Activated CD4-positive, alpha-beta T cell treated with anti-CD3 and anti-CD28 coated beads, Interleukin-2, amount 10 ng/mL, durations not matched to agents 24 days and 14 days (primary cell): ENCODE results near the gene CYP2A6. TPM values are rescaled to one million over a fixed set of nuclear protein-coding genes. Genes with fewer than 3 reads are reported as not detected.
A peak's percentile ranks its signal among the peaks of the same experiment; 100 is the strongest.
"Not testable (repeated sequence)": the region's sequence is repeated elsewhere in the genome, so short reads cannot be mapped to it uniquely, and the experiment has no call there.

ENCODE experiments used
- DNase-seq: peaks from one replicate; pipeline ENCODE4 v3.0.0; 2022
- H3K27ac Mint-ChIP-seq: one replicate; pipeline ENCODE4 v1.8.0; 2022; ENCODE audit warnings: mild to moderate bottlenecking, mixed read lengths
- H3K27me3 Mint-ChIP-seq: one replicate; pipeline ENCODE4 v1.8.0; 2022; ENCODE audit warnings: mixed read lengths
- H3K36me3 Mint-ChIP-seq: one replicate; pipeline ENCODE4 v1.8.0; 2022; ENCODE audit warnings: low read depth, mild to moderate bottlenecking, mixed read lengths
- H3K4me1 Mint-ChIP-seq: one replicate; pipeline ENCODE4 v1.8.0; 2021; ENCODE audit warnings: mixed read lengths
- H3K4me3 Mint-ChIP-seq: one replicate; pipeline ENCODE4 v1.8.0; 2022; ENCODE audit warnings: mild to moderate bottlenecking, moderate library complexity, mixed read lengths
- H3K9me3 Mint-ChIP-seq: one replicate; pipeline ENCODE4 v1.8.0; 2021; ENCODE audit warnings: mixed read lengths
- intact Hi-C: fragments of 100-400 bp; cut with micrococcal nuclease; formaldehyde crosslinking; loops from one replicate; pipeline ENCODE4 v1.15.1; 2023
- total RNA-seq: library from RNA; stranded (reverse); gene quantifications from 2 replicates; pipeline ENCODE4 v1.2.3, GENCODE V29; 2022

Gene CYP2A6
- total RNA-seq, 1 donor from 2014 or later, result not detected

DNA sequence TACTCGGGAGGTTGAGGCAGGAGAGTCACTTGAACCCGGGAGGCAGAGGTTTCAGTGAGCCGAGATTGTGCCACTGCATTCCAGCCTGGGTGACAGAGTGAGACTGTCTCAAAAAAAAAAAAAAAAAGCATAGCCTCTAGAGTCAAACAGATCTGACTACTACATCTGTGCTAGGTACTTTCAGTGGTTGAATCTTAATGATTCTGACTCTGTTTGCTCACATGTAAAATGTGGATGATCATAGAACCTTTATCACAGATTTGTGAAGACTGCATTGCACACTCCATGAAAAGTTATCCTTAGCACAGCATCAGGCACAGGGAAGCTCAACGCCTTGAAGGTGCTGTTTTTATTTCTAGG lies 17.8 kb downstream of the CYP2A6 start:
- intact Hi-C loops, DNase-seq: not testable (repeated sequence)

DNA sequence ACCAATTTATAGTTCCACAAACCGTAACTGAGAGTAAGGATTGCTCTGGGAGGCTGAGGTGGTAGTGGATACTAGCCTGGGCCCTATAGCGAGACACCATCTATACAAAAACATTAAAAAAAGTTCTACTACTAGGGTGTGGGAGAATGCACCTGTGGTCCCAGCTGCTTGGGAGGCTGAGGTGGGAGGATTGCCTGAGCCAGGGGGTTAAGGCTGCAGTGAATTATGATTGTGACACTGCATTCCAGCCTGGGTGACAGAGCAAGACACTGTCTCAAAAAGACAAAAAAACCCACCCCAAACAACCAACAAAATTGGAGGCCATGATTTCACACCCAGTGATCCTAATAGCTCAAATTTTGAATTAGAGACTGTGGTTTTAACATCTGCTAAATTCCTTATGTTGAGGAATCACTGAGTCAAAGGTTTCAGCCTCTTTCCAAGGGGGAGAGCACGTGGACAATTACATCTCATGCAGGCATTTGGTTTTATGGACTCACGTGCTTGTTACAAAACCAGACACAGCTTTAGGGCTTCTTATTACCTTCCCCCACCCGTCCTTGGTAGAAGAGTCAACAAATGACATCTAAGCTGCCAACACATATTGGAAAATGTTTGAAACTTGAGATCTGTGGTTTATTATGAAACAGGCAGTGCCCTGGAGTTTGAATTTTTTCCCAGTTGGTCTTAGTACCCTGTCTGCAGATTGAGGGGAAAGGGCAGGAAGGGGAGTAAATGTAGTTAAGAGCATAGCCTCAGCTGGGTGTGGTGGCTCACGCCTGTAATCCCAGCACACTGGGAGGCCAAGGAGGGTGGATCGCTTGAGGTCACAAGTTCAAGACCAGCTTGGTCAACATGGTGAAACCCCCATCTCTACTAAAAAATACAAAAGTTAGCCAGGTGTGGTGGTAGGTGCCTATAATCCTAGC lies 18.5 kb downstream of the CYP2A6 start:
- intact Hi-C loops, result no loop called here
- peaks cover 12% of the 10 kb centered on the region for H3K9me3 Mint-ChIP-seq
- no peak for DNase-seq
- no peak overlapping the region for H3K27ac Mint-ChIP-seq
- H3K36me3 Mint-ChIP-seq, result peaks cover 12% of the 10 kb centered on the region
- H3K27me3 Mint-ChIP-seq, result no peaks in the 10 kb centered on the region
- H3K4me3 Mint-ChIP-seq, result no peak overlapping the region
- H3K4me1 Mint-ChIP-seq, result peaks cover 13% of the 10 kb centered on the region

More for the DNA sequence above, 17.8 kb downstream of the CYP2A6 start:
- H3K36me3 Mint-ChIP-seq, H3K27ac Mint-ChIP-seq, H3K27me3 Mint-ChIP-seq, H3K4me1 Mint-ChIP-seq, H3K4me3 Mint-ChIP-seq, H3K9me3 Mint-ChIP-seq: not testable (repeated sequence)

DNA sequence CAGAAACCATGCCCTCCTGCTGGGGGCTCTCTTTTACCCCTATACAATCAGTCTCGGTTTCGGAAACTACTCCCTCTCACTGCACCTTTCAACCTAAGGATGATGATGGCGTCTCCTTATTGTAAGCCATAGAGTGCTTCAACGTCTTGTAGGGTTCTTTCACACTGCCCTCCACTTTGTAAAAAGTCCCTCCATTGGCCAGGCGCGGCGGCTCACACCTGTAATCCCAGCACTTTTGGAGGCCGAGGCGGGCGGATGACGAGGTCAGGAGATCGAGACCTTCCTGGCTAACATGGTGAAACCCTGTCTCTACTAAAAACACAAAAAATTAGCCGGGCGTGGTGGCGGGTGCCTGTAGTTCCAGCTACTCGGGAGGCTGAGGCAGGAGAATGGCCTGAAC lies 19.5 kb downstream of the CYP2A6 start:
- Mint-ChIP-seq H3K36me3 (peaks cover 16% of the 10 kb centered on the region), H3K4me1 (peaks cover 18% of the 10 kb centered on the region), H3K9me3 (peaks cover 15% of the 10 kb centered on the region)
- H3K27ac Mint-ChIP-seq, DNase-seq, H3K4me3 Mint-ChIP-seq, H3K27me3 Mint-ChIP-seq, intact Hi-C loops: not testable (repeated sequence)

DNA sequence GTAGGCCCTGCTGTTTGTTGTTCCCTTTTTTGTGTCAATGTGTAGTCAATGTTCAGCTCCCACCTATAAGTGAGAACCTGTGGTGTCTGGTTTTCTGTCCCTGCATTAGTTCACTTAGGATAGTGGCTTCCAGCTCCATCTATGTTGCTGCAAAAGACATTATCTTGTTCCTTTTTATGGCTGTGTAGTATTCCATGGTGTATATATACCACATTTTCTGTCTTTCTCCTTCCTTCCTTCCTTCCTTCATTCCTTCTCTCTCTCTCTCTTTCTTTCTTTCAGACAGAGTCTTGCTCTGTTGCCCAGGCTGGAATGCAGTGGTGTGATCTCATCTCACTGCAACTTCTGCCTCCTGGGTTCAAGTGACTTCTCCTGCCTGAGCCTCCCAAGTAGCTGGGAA lies 21.0 kb downstream of the CYP2A6 start:
- Mint-ChIP-seq H3K9me3 (peaks cover 15% of the 10 kb centered on the region), H3K4me3 (no peak overlapping the region), H3K27ac (no peak overlapping the region), H3K27me3 (no peaks in the 10 kb centered on the region), H3K4me1 (peaks cover 20% of the 10 kb centered on the region), H3K36me3 (peaks cover 16% of the 10 kb centered on the region)
- no peak for DNase-seq
- intact Hi-C loops, result no loop called here

DNA sequence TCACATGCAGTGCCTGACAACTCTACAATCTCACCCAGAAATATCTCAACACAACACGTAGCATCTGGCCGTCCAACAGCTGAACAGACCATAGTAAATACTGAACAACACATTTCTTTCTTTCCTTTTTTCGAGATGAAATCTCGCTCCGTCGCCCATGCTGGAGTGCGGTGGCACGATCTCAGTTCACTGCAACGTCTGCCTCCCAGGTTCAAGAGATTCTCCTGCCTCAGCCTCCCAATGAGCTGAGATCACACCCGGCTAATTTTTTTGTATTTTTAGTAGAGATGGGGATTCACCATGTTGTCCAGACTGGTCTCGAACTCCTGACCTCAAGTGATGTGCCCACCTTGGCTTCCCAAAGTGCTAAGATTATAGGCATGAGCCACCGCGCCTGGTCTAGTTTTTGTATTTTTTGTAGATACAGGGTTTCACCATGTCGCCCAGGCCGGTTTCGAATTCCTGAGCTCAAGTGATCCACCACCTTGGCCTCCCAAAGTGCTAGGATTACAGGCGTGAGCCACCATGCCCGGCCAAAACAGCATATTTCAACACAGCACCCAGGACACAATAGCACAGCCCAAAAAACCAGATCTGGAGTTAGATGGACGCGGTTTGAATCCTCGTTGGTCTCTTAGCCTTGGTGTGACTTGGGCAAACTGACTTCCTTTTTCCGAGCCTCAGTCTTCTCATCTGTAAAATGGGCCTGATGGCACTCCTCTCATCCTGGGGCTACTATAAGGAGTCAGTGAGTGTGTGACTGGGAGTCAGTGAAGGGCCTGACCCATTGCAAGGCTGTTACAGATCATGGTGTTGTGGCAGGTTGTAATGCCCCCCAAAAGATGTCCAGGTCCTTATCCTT lies 22.6 kb downstream of the CYP2A6 start:
- Mint-ChIP-seq H3K27ac (no peak overlapping the region), H3K36me3 (peaks cover 16% of the 10 kb centered on the region), H3K27me3 (no peaks in the 10 kb centered on the region), H3K9me3 (peaks cover 15% of the 10 kb centered on the region), H3K4me3 (no peak overlapping the region), H3K4me1 (peaks cover 22% of the 10 kb centered on the region)
- intact Hi-C loops, result no loop called here
- no peak for DNase-seq

DNA sequence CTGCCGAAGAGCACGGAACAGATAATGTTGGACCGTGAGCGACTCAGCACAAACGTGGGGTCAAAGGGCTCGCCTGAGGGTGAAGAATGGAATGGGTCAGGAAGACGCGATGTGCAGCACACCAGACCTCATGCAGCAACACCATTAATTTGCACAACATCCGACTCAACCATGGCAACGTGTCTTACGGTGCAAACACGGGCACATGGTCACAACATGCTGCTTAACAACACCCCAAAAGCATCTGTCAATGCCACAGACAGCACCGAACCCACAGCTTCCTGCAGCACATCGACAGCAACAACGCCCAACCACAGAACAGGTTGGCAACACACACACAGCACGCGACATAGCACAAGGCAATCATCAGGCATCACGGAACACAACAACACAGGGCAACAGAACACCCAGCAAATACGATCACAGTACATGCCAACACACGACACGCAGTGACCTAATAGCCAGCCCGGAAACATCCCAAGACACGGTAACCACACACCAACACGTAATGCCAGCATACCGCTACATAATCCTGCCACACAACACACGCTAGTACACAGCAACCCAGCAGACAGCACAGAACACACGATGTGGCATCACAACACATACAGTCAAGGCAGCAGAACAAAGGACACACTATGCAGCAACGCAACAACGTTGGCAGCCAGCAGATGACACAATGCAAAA lies 23.4 kb downstream of the CYP2A6 start:
- peaks cover 18% of the 10 kb centered on the region for H3K4me1 Mint-ChIP-seq
- H3K27me3 Mint-ChIP-seq, intact Hi-C loops: not testable (repeated sequence)
- H3K4me3 Mint-ChIP-seq, result peak overlapping the region; percentile 32
- peaks cover 16% of the 10 kb centered on the region for H3K36me3 Mint-ChIP-seq
- H3K27ac Mint-ChIP-seq, result peak overlapping the region; percentile 63
- DNase-seq, result peak; percentile 86
- H3K9me3 Mint-ChIP-seq, result peaks cover 15% of the 10 kb centered on the region

DNA sequence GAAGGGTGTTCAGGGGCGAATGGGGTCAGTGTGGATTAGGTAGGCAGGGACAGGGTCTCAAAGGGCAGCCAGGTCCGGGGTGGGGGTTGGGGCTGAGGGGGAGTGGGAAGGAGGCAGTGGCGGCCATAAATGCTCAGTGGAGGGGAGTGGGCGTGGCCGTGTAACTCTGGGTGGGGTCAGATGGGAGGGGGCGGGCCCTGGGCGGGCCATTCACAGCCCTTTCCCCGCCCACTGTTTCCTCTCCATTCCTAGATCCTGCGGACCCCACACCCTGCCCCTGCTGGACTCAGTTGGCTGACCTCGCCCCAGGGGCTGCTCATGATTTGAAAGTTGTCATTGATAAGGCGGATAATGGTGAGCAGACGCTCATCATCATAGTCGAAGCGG lies 23.9 kb downstream of the CYP2A6 start:
- H3K27ac Mint-ChIP-seq, intact Hi-C loops, H3K27me3 Mint-ChIP-seq, DNase-seq: not testable (repeated sequence)
- Mint-ChIP-seq H3K9me3 (peaks cover 15% of the 10 kb centered on the region), H3K36me3 (peaks cover 16% of the 10 kb centered on the region), H3K4me3 (peak overlapping the region; percentile 32), H3K4me1 (peaks cover 18% of the 10 kb centered on the region)

DNA sequence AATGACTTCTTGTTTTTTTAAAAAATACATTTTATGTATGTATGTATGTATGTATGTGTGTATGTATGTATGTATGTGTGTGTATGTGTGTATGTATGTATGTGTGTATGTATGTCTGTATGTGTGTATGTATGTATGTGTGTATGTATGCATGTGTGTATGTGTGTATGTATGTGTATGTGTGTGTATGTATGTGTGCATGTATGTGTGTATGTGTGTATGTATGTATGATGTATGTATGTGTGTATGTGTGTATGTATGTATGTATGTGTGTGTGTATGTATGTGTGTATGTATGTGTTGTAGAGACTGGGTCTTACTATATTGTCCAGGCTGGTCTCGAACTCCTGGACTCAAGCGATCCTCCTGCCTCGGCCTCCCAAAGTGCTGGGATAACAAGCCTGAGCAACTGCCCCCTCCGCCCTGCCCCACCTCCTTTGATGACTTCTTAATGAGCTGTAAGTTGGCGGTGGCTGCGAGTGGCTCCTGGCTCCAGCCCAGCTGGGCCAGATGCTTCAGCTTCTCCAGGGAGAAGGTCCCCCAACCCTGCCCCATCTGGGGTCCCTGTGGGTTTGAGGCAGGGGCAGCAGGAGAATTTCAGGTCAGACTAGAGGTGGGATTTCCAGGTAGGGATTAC lies 24.7 kb downstream of the CYP2A6 start:
- H3K27me3 Mint-ChIP-seq, DNase-seq, H3K4me3 Mint-ChIP-seq, intact Hi-C loops, H3K27ac Mint-ChIP-seq: not testable (repeated sequence)
- Mint-ChIP-seq H3K9me3 (peaks cover 15% of the 10 kb centered on the region), H3K36me3 (peaks cover 16% of the 10 kb centered on the region), H3K4me1 (peaks cover 18% of the 10 kb centered on the region)

DNA sequence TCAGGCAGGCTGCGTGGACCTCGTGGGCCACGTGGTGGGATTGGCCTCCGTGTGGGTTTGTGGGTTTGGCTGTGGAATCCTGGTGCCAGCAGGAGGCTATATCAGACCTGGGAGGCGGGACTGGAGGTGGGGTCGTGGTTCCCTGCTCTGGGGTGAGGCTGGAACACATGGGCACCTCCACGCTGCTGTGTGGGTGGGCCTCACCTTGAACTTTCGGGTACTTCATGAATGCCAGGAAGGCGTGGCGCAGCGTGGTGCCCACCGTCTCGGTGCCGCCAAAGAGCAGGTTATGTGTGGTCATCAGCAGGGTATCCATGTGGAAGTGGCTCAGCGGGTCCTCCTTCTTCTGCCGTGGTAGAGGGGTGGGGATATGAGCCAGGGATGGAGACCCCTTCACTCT lies 25.3 kb downstream of the CYP2A6 start:
- peaks cover 16% of the 10 kb centered on the region for H3K36me3 Mint-ChIP-seq
- DNase-seq, intact Hi-C loops, H3K4me3 Mint-ChIP-seq, H3K27ac Mint-ChIP-seq, H3K27me3 Mint-ChIP-seq: not testable (repeated sequence)
- peaks cover 15% of the 10 kb centered on the region for H3K9me3 Mint-ChIP-seq
- peaks cover 18% of the 10 kb centered on the region for H3K4me1 Mint-ChIP-seq

DNA sequence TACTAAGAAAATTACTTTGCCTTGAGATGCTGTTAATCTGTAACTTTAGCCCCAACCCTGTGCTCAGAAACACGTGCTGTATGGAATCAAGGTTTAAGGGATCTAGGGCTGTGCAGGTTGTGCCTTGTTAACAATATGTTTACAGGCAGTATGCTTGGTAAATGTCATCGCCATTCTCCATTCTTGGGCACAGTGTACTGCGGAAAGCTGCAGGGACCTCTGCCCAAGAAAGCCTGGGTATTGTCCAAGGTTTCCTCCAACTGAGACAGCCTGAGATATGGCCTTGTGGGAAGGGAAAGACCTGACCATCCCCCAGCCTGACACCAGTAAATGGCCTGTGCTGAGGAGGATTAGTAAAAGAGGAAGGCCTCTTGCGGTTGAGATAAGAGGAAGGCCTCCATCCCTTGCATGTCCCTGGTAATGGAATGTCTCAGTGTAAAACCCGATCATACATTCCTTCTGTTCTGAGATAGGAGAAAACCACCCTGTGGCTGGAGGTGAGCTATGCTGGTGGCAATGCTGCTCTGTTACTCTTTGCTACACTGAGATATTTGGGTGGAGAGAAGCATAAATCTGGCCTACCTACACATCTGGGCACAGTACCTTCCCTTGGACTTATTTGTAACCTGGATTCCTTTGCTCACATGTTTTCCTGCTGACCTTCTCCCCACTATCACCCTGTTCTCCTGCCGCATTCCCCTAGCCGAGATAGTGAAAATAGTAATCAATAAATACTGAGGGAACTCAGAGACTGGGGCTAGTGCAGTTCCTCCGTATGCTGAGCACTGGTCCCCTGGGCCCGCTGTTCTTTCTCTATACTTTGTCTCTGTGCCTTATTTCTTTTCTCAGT lies 27.3 kb downstream of the CYP2A6 start:
- H3K36me3 Mint-ChIP-seq, result peaks cover 10% of the 10 kb centered on the region
- H3K4me3 Mint-ChIP-seq, intact Hi-C loops, H3K27me3 Mint-ChIP-seq, H3K27ac Mint-ChIP-seq, H3K9me3 Mint-ChIP-seq, DNase-seq: not testable (repeated sequence)
- H3K4me1 Mint-ChIP-seq, result peaks cover 32% of the 10 kb centered on the region

DNA sequence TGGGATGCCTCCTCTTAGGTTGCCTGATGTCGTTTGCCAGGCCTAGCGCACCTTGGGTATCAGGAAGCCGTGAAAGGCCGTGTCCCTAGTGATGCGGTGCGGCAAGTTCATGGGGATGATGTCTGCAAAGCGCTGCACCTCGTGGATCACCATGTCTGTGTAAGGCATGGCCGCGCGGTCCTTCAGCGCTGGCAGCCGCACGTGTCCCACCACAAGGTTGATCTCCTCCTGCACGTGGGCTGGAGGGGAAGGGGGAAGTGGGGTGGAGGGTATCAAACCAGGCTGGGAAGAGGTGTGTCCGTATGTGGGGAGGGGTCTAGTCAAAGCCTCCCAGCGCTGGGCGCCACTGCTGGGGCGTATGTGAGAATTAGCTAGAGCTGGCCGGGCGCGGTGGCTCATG lies 28.1 kb downstream of the CYP2A6 start:
- no peak for DNase-seq
- Mint-ChIP-seq H3K27me3 (peaks cover 2% of the 10 kb centered on the region), H3K4me3 (no peak overlapping the region), H3K9me3 (peaks cover 7% of the 10 kb centered on the region), H3K36me3 (peaks cover 7% of the 10 kb centered on the region), H3K4me1 (peaks cover 31% of the 10 kb centered on the region), H3K27ac (no peak overlapping the region)
- intact Hi-C loops, result no loop called here

DNA sequence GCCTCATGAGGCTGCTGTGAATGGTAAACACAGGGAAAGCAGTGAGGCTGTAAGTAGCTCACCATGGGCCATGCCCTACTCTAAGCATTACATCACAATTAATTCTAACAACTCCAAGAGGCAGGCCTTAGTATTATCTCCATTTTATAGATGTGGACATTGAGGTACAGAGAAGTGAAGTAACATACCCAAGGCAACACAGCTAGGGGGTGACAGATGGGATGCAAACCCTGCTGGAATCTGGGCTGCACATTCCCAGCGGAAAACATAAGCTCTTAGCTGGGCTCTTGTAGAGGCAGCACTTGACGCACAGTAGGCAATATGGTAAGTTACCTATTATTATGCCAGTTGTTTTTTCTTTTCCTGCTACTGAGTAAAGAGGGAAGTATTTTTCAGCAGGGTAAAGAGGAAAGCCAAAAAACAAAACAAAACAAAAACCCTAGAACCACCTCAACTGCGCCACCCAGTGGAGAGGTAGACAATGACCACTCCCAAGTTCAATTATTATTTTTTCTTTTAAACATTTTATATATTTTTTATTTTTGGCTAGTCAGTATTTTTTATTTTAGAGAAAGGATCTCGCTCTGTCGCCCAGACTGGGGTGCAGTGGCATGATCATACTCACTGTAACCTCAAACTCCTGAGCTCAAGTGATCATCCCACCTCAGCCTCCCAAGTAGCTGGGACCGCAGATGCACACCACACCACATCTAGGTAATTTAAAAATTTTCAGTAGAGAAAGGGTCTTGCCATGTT lies 30.6 kb downstream of the CYP2A6 start:
- Mint-ChIP-seq H3K27ac (peak overlapping the region; percentile 53), H3K4me1 (peaks cover 20% of the 10 kb centered on the region)
- not testable (repeated sequence) for H3K9me3 Mint-ChIP-seq, H3K4me3 Mint-ChIP-seq, H3K36me3 Mint-ChIP-seq, H3K27me3 Mint-ChIP-seq
- intact Hi-C loops, result loop anchor here (1.0 kb wide), 1 partner anchor 157 kb away; no protein-coding TSS in a partner anchor
- DNase-seq, result peak; percentile 89
